GM19463 (cell line): Measurements from ENCODE around the gene CDC73.

ENCODE experiments used
- ATAC-seq: cut with Tn5 transposase; IDR thresholded peaks from one replicate; pipeline ENCODE4 v1.9.1; 2021; ENCODE audit warnings: mild to moderate bottlenecking, moderate library complexity; ENCODE audit not compliant: unreplicated experiment

CDC73 gene

GRCh38 chr1:193121616-193122593, at the start of gene CDC73:
CDC73 (plus strand) TSS chr1:193122031; CDS start chr1:193122201, 170 bp downstream.
- peak; percentile 89 for ATAC-seq

- ATAC-seq = no peak
Observed at GRCh38 chr1:193077991-193078390, 43.8 kb upstream of the CDC73 start.

- ATAC-seq = no peak
Observed at GRCh38 chr1:193079187-193079586, 42.6 kb upstream of the CDC73 start.

GRCh38 chr1:193083365-193084088, 38.3 kb upstream of the CDC73 start:
- peak; percentile 98 for ATAC-seq

GRCh38 chr1:193085263-193085662, 36.6 kb upstream of the CDC73 start:
- ATAC-seq = no peak

- no peak for ATAC-seq
Observed at GRCh38 chr1:193086342-193086741, 35.5 kb upstream of the CDC73 start.

GRCh38 chr1:193087893-193088292, 33.9 kb upstream of the CDC73 start:
- no peak for ATAC-seq

- no peak for ATAC-seq
Observed at GRCh38 chr1:193090865-193091264, 31.0 kb upstream of the CDC73 start.

- ATAC-seq = no peak
Observed at GRCh38 chr1:193094112-193094511, 27.7 kb upstream of the CDC73 start.

GRCh38 chr1:193102662-193103061, 19.2 kb upstream of the CDC73 start:
- no peak for ATAC-seq

- ATAC-seq = no peak
Observed at GRCh38 chr1:193103759-193104501, 17.9 kb upstream of the CDC73 start.

GRCh38 chr1:193104502-193104906, 17.3 kb upstream of the CDC73 start:
- ATAC-seq = peak; percentile 24

- ATAC-seq = peak; percentile 92
Observed at GRCh38 chr1:193104907-193105820, 16.7 kb upstream of the CDC73 start, which contains the start of gene GLRX2. GLRX2 (minus strand) TSS chr1:193105414; CDS start chr1:193105382, 32 bp downstream.

- ATAC-seq = no peak
Observed at GRCh38 chr1:193105821-193106177, 16.0 kb upstream of the CDC73 start.

GRCh38 chr1:193108471-193108870, 13.4 kb upstream of the CDC73 start:
- no peak for ATAC-seq

- ATAC-seq = no peak
Observed at GRCh38 chr1:193109619-193110018, 12.2 kb upstream of the CDC73 start.

- no peak for ATAC-seq
Observed at GRCh38 chr1:193110246-193110645, 11.6 kb upstream of the CDC73 start.

GRCh38 chr1:193110864-193111263, 11.0 kb upstream of the CDC73 start:
- ATAC-seq = no peak

- ATAC-seq = no peak
Observed at GRCh38 chr1:193111641-193112090, 10.2 kb upstream of the CDC73 start.
